ENCODE data around the gene RAB24.
A peak's percentile ranks its signal among the peaks of the same experiment; 100 is the strongest.

The RAB24 gene

DNA sequence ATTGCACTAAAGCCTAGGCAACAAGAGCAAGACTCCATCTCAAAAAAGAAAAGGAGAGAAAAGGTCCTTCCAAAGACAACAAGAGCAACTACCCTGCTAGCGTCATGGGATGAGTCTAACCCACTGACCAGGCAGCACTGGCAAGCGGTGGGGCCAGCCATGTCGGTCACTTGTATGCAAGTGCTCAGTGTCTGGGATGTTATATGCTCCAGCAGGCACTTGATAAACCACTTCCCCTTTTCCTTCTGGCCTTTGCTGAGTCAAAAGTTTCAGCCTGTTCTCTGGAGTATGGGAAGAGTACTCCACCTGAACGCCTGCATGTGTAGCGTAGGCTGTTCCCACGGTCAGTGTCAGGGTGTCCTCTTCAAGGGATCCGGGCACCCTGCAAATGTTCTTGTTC, 17.4 kb upstream of the RAB24 start:
- TF ChIP-seq TCF12 (IDR thresholded peaks at IDR 0.05; ENCODE audit: low read depth), result no peak
- TF ChIP-seq NFIC (IDR thresholded peaks at IDR 0.05), result no peak
- TF ChIP-seq, protein P1, sequence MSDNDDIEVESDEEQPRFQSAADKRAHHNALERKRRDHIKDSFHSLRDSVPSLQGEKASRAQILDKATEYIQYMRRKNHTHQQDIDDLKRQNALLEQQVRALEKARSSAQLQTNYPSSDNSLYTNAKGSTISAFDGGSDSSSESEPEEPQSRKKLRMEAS (IDR thresholded peaks at IDR 0.05), result no peak
- TF ChIP-seq, protein P2, sequence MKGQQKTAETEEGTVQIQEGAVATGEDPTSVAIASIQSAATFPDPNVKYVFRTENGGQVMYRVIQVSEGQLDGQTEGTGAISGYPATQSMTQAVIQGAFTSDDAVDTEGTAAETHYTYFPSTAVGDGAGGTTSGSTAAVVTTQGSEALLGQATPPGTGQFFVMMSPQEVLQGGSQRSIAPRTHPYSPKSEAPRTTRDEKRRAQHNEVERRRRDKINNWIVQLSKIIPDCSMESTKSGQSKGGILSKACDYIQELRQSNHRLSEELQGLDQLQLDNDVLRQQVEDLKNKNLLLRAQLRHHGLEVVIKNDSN (IDR thresholded peaks at IDR 0.05), result no peak
- TF ChIP-seq EGR1 (IDR thresholded peaks at IDR 0.05), result no peak
- no peak for TF ChIP-seq TAF1 (IDR thresholded peaks at IDR 0.05; ENCODE audit: low read depth)
- TF ChIP-seq ZBTB7A (IDR thresholded peaks at IDR 0.05; ENCODE audit: low read depth), result no peak
- no peak for TF ChIP-seq CREB1 (IDR thresholded peaks at IDR 0.05; ENCODE audit: low read depth)
- no peak for TF ChIP-seq YY1 (IDR thresholded peaks at IDR 0.05; ENCODE audit: low read depth)
- TF ChIP-seq EP300 (IDR thresholded peaks at IDR 0.05; ENCODE audit: borderline replicate concordance), result no peak

GRCh38 chr5:177319913-177320588, 16.5 kb upstream of the RAB24 start:
- TF ChIP-seq CREB1 (IDR thresholded peaks at IDR 0.05; ENCODE audit: low read depth) (no peak), YY1 (IDR thresholded peaks at IDR 0.05; ENCODE audit: low read depth) (no peak), CEBPB (IDR thresholded peaks at IDR 0.05) (no peak), NFIC (IDR thresholded peaks at IDR 0.05) (no peak), EGR1 (IDR thresholded peaks at IDR 0.05) (no peak), REST (IDR thresholded peaks at IDR 0.05; ENCODE audit: low read depth) (no peak), TAF1 (IDR thresholded peaks at IDR 0.05; ENCODE audit: low read depth) (no peak)
- TF ChIP-seq, protein P2 (IDR thresholded peaks at IDR 0.05), result no peak
- TF ChIP-seq, protein P1 (IDR thresholded peaks at IDR 0.05), result no peak

DNA sequence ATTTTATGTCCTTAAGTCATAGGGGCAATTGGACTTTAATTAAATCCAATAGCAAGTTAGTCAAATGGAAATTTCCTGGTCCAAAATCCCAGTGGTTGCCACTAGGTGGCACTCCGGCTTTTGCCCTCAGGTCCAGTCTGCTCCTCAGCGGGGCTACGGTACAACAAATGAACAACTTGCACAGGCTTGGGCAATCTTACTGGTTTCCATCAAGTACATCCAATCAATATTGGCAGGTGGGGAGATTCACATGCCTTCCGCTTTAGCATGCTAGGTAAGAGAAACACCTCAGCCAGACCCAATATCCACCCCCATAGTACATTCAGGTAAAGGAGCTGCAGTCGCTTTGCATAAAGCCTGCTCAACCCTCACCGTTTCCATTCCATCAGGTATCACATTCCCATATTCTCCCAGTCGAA, 14.4 kb upstream of the RAB24 start:
- TF ChIP-seq RAD21 (IDR thresholded peaks at IDR 0.05; ENCODE audit: low read depth) (peak; percentile 89), TAF1 (IDR thresholded peaks at IDR 0.05; ENCODE audit: low read depth) (no peak)

GRCh38 chr5:177316005-177316404, 12.5 kb upstream of the RAB24 start:
- no peak for TF ChIP-seq NFIC (IDR thresholded peaks at IDR 0.05)

DNA sequence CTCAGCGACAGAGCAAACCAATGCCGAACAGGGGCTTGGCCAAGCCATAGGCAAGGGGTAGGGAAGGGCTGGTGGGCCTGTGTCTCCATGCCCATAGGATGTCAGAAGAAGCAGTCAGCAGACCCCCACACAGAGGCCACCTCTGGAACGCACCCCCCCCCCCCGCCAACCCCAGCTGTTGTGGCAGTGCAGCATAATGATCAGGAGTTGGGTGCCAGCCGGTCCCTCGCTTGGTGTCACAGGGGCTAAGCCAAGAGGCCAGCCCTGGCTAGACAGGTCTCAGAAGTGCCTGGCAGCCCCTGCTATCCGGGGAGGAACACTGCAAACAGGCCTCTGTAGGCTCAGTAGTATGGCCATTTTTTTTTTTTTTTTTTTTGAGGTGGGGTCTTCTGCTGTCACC, 11.9 kb upstream of the RAB24 start:
- TF ChIP-seq EGR1 (IDR thresholded peaks at IDR 0.05) (no peak), NFIC (IDR thresholded peaks at IDR 0.05) (no peak), EP300 (IDR thresholded peaks at IDR 0.05; ENCODE audit: borderline replicate concordance) (no peak), YY1 (IDR thresholded peaks at IDR 0.05; ENCODE audit: low read depth) (no peak), TEAD4 (IDR thresholded peaks at IDR 0.05) (no peak), CEBPB (IDR thresholded peaks at IDR 0.05) (no peak), RAD21 (IDR thresholded peaks at IDR 0.05; ENCODE audit: low read depth) (no peak), ZBTB7A (IDR thresholded peaks at IDR 0.05; ENCODE audit: low read depth) (no peak), REST (IDR thresholded peaks at IDR 0.05; ENCODE audit: low read depth) (no peak), CREB1 (IDR thresholded peaks at IDR 0.05; ENCODE audit: low read depth) (no peak), TCF12 (IDR thresholded peaks at IDR 0.05; ENCODE audit: low read depth) (no peak), TAF1 (IDR thresholded peaks at IDR 0.05; ENCODE audit: low read depth) (no peak), FOXM1 (IDR thresholded peaks at IDR 0.05; ENCODE audit: borderline replicate concordance, low read depth) (no peak)
- TF ChIP-seq, protein P1 (IDR thresholded peaks at IDR 0.05), result no peak
- TF ChIP-seq, protein P2 (IDR thresholded peaks at IDR 0.05), result no peak
